HG03571 (cell line): ENCODE data around the gene TSC1.

Source experiments
- ATAC-seq: cut with Tn5 transposase; IDR thresholded peaks from one replicate; pipeline ENCODE4 v1.9.1; 2021; ENCODE audit not compliant: unreplicated experiment

The TSC1 gene

DNA sequence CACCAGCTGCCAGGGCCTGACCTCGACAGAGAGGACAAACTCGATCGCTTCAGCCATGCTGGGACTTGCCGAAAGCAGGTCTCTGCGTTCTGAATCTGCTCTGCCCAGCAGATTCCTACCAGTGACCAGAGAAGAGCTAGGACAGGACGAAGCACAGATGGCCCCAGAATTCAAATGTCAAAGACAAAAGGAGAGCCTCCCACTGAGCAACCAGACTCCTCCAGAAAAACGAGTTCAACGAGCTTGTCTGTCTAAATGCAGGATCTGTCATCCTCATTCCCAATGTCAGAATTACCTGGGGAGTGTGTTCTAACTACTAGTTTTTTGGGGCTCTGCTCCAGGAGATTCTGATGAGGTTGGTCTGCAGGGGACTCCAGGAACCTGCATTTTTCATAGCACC lies 79.7 kb downstream of the TSC1 start:
- no peak for ATAC-seq

GRCh38 chr9:132864277-132864676 lies 80.1 kb downstream of the TSC1 start:
- ATAC-seq, result no peak

DNA sequence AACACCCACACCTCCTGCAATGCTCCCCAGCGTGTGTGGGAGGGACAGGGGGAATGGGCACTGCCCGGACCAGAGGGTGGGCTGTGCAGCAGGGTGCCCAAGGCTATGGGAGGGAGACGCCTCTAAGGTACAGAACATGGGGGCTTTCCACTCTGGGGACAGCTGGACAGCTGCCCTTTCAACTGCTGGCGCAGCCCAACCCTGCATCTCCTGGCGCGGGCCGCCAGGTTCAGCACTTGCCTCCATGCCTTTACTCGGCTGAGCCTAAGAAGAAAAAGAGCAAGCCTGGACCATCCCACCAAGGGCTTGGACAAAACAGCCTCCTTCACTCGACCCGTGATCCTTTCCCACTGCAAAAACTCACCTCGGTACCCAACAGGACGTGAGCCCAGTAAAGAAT lies 81.3 kb downstream of the TSC1 start:
- no peak for ATAC-seq

DNA sequence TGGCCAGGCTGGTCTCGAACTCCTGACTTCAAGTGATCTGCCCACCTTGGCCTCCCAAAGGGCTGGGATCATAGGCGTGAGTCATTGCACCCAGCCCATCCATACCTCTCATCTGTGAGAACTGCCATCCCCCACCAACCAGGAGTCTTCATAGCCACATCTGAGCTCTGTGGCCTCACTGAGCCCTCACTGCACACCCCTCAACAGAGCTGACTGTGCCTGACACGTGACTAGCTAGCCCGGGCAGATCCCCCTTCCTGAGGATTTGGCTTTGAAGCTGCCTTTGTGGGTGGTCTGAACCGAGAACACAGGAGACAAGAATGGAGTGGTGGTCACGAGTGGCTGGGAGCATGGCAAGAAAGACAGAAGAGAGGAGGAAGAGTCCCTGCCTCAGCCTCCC lies 81.9 kb downstream of the TSC1 start:
- no peak for ATAC-seq

GRCh38 chr9:132861666-132862065 lies 82.8 kb downstream of the TSC1 start:
- ATAC-seq, result no peak

- no peak for ATAC-seq
These were observed 85.7 kb downstream of the TSC1 start for GRCh38 chr9:132858751-132859150.

GRCh38 chr9:132857616-132858342 lies 86.6 kb downstream of the TSC1 start:
- ATAC-seq, result no peak

DNA sequence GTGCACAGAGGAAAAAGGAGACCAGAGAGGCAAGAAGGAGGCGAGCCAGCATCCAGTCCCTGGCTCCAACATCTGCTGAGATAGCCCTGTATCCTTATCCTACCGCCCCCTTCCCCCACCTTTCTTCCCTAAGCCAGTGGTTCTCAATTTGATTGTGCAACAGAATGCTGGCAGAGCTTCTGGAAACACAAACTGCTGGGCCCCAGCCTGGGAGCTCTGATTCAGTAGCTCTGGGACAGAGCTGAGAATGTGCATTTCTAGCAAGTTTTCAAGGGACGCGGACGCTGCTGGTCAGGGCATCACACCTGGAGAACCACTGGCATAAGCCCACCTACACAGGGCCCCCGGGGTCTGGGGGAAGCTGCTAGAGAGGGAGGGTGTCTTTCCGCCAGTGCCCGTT lies 87.4 kb downstream of the TSC1 start:
- ATAC-seq, result no peak

GRCh38 chr9:132855904-132856303 lies 88.5 kb downstream of the TSC1 start:
- ATAC-seq, result no peak

DNA sequence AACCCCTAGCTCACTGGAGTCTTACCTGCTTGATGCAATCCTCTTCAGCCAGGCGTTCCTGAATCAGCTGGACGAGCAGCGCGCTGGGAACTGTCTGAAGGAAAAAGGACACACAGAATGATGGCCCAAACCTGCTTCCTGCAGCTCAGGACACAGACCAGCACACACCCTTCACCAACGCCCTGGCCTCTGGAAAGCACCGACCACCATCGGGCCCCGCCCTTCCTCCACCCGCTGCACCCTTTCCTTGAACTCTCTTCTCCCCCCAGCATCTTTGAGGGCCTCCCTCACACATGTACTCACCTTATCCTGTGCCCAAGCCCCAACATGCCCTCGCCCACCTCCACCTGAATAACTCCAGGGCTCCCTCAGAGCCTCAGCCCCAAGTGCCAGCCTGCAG lies 89.6 kb downstream of the TSC1 start:
- ATAC-seq, result no peak

DNA sequence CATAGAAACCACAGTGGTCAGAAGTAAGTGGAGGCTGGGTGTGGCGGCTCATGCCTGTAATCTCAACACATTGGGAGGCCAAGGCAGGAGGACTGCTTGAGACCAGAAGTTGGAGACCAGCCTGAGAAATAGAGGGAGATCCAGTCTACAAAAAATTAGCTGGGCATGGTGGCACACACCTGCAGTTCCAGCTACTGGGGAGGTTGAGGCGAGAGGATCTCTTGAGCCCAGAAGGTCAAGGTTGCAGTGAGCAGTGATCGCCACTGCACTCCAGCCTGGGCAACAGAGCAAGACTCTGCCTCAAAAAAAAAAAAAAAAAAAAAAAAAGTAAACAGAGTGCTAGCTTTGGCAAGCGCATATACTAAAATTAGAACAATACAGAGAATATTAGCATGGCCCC lies 90.9 kb downstream of the TSC1 start:
- no peak for ATAC-seq

GRCh38 chr9:132849185-132849706 lies 95.2 kb downstream of the TSC1 start:
- ATAC-seq, result no peak

- ATAC-seq, result no peak
These were observed 97.4 kb downstream of the TSC1 start for GRCh38 chr9:132846918-132847515.

GRCh38 chr9:132846109-132846917 lies 98.1 kb downstream of the TSC1 start:
- no peak for ATAC-seq

DNA sequence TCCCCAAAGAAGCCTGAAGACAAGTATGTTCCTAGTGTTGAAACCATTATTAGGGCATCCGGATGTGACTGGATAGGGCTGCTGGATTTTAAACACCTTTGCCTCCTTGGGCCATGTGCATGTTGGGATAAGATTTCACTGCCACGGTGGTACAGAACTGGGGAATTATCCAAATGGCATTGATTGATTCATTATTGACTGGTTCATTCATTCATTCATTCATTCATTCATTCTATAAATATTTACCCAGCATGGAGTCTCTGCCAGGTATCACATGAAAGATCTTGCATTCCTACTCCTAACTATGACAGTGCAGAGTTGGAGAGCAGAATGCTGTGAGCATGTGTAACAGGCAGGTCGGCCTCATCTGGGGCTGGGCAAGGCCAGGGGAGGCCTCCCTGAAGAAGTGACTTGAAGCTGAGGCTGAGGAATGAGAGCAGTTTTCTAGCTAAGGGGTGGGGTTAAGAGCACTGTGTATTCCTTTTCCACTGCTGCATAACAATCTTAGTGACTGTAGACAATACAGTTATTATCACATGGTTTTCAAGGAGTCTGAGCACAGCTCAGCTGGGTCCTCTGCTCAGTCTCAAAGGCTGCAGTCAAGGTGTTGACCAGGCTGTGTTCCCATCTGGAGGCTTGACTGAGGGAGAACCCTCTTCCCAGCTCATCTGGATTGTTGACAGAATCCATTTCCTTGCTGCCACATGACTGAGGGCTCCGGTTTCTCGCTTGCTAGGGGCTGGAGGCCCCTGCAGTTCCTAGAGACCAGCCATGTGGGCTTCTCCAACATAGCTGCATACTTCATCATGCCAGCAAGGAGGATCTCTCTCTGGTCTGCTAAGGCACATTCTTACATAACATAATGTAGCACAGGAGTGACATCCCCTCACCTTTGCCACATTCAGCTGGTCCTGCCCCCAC lies 102.0 kb downstream of the TSC1 start:
- ATAC-seq, result no peak
